ENCODE results near the gene NABP2.

Gene NABP2

DNA sequence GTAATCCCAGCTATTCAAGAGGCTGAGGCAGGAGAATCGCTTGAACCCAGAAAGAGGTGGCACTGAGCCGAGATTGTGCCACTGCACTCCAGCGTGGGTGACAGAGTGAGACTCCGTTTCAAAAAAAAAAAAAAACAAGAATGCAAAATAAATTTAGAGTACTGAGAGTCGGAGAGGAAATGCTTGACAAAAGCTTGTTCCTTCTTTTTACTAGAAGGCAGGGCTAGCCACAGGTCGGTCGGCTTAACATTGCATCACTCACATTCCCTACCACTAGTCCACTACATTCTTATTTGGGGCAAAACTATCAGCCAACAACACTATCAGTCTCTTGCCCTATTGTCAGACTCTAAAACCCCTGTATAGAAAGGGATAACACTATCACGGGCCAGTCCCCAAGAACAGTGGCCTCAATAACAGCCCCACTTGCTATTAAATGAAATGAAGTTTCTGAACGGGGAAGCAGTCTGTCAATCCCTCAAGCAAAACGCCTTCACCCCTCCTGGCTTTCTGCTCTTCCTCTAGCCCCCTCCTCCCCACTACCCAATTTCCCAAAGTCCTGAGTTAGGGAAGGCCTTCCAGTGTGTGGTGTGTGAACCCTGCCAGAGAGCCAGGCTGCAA lies 3.4 kb upstream of the NABP2 start:
- peak overlapping the region; percentile 88 for H3K4me3 ChIP-seq (ENCODE audit: low read length)
- peak overlapping the region; percentile 98 for H3K27ac ChIP-seq (ENCODE audit: low read depth, low read length)
- no peaks in the 10 kb centered on the region for H3K27me3 ChIP-seq (ENCODE audit: control insufficient read depth, insufficient read depth, low read length)
- peak overlapping the region; percentile 68 for H3K9ac ChIP-seq (ENCODE audit: low read length)
- H3K36me3 ChIP-seq (ENCODE audit: control insufficient read depth, insufficient read depth, low read length): no peaks in the 10 kb centered on the region
- peaks cover 20% of the 10 kb centered on the region for H3K4me1 ChIP-seq (ENCODE audit: control insufficient read depth, insufficient read depth, low read length)

GRCh38 chr12:56221232-56221756 lies 2.8 kb upstream of the NABP2 start:
- H3K27me3 ChIP-seq (ENCODE audit: control insufficient read depth, insufficient read depth, low read length): no peaks in the 10 kb centered on the region
- peak overlapping the region; percentile 98 for H3K27ac ChIP-seq (ENCODE audit: low read depth, low read length)
- H3K4me1 ChIP-seq (ENCODE audit: control insufficient read depth, insufficient read depth, low read length): peaks cover 20% of the 10 kb centered on the region
- peak overlapping the region; percentile 68 for H3K9ac ChIP-seq (ENCODE audit: low read length)
- peak overlapping the region; percentile 88 for H3K4me3 ChIP-seq (ENCODE audit: low read length)
- no peaks in the 10 kb centered on the region for H3K36me3 ChIP-seq (ENCODE audit: control insufficient read depth, insufficient read depth, low read length)

- Histone ChIP-seq H3K4me1 (ENCODE audit: control insufficient read depth, insufficient read depth, low read length) (peaks cover 20% of the 10 kb centered on the region), H3K27me3 (ENCODE audit: control insufficient read depth, insufficient read depth, low read length) (no peaks in the 10 kb centered on the region), H3K27ac (ENCODE audit: low read depth, low read length) (peak within 1 kb of the TSS; percentile 98), H3K36me3 (ENCODE audit: control insufficient read depth, insufficient read depth, low read length) (no peaks in the 10 kb centered on the region), H3K9ac (ENCODE audit: low read length) (peak within 1 kb of the TSS; percentile 68), H3K4me3 (ENCODE audit: low read length) (peak within 1 kb of the TSS; percentile 88)
Measured at GRCh38 chr12:56221757-56222530, 2.2 kb upstream of the NABP2 start, which contains the start of gene RNF41. TSS of gene RNF41 (minus strand) at chr12:56221922. CDS start at chr12:56214047, 7,875 bp downstream.

DNA sequence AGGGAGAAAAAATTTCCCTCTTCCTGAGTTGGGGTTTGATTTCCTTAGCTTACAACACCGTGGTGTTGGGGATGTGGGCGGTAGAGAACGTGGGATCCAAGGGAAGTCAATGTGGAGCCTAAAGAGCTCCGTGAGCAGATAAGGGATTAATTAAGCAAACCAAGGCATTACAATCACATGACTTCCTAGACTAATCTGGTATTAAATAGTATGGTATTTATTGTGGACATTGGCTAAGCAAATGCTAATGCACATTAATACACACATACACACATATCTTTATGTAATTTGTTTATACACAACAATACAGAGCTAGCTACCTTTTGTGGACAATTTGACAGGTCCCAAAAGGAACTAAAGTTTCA lies 1.6 kb upstream of the NABP2 start:
- H3K27me3 ChIP-seq (ENCODE audit: control insufficient read depth, insufficient read depth, low read length): no peaks in the 10 kb centered on the region
- H3K4me3 ChIP-seq (ENCODE audit: low read length): peak overlapping the region; percentile 88
- H3K36me3 ChIP-seq (ENCODE audit: control insufficient read depth, insufficient read depth, low read length): no peaks in the 10 kb centered on the region
- H3K27ac ChIP-seq (ENCODE audit: low read depth, low read length): peak overlapping the region; percentile 98
- H3K9ac ChIP-seq (ENCODE audit: low read length): peak overlapping the region; percentile 61
- H3K4me1 ChIP-seq (ENCODE audit: control insufficient read depth, insufficient read depth, low read length): peaks cover 20% of the 10 kb centered on the region

- Histone ChIP-seq H3K27ac (ENCODE audit: low read depth, low read length) (peak overlapping the region; percentile 83), H3K36me3 (ENCODE audit: control insufficient read depth, insufficient read depth, low read length) (no peaks in the 10 kb centered on the region), H3K4me1 (ENCODE audit: control insufficient read depth, insufficient read depth, low read length) (peaks cover 20% of the 10 kb centered on the region), H3K4me3 (ENCODE audit: low read length) (peak overlapping the region; percentile 72), H3K27me3 (ENCODE audit: control insufficient read depth, insufficient read depth, low read length) (no peaks in the 10 kb centered on the region), H3K9ac (ENCODE audit: low read length) (peak overlapping the region; percentile 24)
Measured at GRCh38 chr12:56223571-56224101, 506 bp upstream of the NABP2 start.

GRCh38 chr12:56224954-56225353 lies 812 bp downstream of the NABP2 start:
- H3K27me3 ChIP-seq (ENCODE audit: control insufficient read depth, insufficient read depth, low read length): no peaks in the 10 kb centered on the region
- H3K36me3 ChIP-seq (ENCODE audit: control insufficient read depth, insufficient read depth, low read length): no peaks in the 10 kb centered on the region
- peak overlapping the region; percentile 92 for H3K9ac ChIP-seq (ENCODE audit: low read length)
- peak overlapping the region; percentile 59 for H3K4me3 ChIP-seq (ENCODE audit: low read length)
- H3K27ac ChIP-seq (ENCODE audit: low read depth, low read length): peak overlapping the region; percentile 68
- H3K4me1 ChIP-seq (ENCODE audit: control insufficient read depth, insufficient read depth, low read length): peaks cover 20% of the 10 kb centered on the region

- Histone ChIP-seq H3K4me3 (ENCODE audit: low read length) (no peak overlapping the region), H3K27me3 (ENCODE audit: control insufficient read depth, insufficient read depth, low read length) (no peaks in the 10 kb centered on the region), H3K4me1 (ENCODE audit: control insufficient read depth, insufficient read depth, low read length) (no peaks in the 10 kb centered on the region), H3K27ac (ENCODE audit: low read depth, low read length) (no peak overlapping the region), H3K36me3 (ENCODE audit: control insufficient read depth, insufficient read depth, low read length) (no peaks in the 10 kb centered on the region), H3K9ac (ENCODE audit: low read length) (no peak overlapping the region)
Measured at GRCh38 chr12:56229082-56229481, 4.9 kb downstream of the NABP2 start.

DNA sequence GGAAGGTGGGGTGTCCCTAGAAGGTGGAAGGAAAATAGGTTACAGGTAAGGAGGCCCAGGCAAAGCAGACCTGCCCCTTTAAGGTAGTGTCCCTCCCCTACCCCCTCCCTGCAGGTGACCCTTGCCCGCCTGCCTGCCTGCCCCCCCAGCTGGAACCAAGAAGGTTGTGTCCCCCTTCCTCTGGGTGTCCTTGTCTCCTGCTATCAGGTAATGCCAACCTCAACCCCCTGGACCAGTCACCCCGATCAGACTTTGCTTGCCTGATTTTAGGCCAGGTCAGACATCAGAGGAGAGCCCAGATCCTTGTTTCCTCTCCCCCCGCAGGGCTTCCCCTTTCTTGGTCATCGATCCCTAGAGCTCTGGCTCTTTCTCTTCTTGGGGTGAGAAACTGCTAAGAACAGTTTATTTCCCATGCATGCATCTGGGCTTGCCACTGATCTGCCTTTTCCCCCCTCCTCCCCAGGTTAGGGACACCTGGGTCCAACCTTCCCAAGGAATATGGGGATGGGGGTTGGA lies 5.8 kb downstream of the NABP2 start, which contains the start of gene SLC39A5:
TSS of gene SLC39A5 (plus strand) at position 136 of the 516 bp plus-strand sequence. CDS start 1,224 bp downstream, outside the sequence.
- Histone ChIP-seq H3K36me3 (ENCODE audit: control insufficient read depth, insufficient read depth, low read length) (no peaks in the 10 kb centered on the region), H3K27ac (ENCODE audit: low read depth, low read length) (no peak within 1 kb of the TSS), H3K9ac (ENCODE audit: low read length) (no peak within 1 kb of the TSS), H3K4me1 (ENCODE audit: control insufficient read depth, insufficient read depth, low read length) (no peaks in the 10 kb centered on the region), H3K4me3 (ENCODE audit: low read length) (peak within 1 kb of the TSS; percentile 63), H3K27me3 (ENCODE audit: control insufficient read depth, insufficient read depth, low read length) (no peaks in the 10 kb centered on the region)

DNA sequence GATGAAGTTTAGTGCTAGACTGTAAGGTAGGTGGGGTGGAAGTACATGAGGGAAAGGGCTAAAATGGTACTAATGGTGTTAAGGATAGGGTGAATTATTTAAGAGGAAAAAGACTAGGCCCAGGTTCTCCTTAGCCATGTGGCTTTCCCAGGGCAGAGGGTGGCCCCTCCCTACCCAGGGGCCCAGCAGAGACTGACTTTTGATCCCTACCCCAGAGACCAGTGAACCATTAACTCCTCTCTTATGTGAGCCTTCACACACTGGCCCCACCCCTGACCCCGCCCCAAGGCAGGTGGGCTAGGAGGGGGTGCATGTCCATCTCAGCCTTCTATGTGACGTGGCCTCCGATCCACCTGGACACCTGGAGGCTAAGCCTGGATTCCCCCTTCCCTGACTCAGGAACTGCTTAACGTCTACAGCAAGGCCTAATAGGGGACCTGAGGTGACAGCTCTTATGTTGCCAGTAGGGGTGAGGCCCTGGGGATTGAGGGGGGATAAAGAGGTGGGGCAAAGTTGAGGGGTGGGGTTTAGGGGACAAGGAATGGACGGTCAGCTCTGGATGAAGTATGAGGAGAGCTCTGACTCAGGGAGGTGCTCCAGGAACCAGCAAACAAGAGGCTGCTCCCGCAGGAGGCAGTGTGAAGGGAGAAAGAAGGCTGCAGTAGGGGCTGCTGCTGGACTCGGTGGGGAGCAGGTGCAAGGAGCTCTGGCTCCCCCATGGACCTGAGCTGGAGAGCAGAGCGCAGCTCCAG lies 6.5 kb downstream of the NABP2 start:
- no peak overlapping the region for H3K9ac ChIP-seq (ENCODE audit: low read length)
- no peak overlapping the region for H3K27ac ChIP-seq (ENCODE audit: low read depth, low read length)
- no peaks in the 10 kb centered on the region for H3K36me3 ChIP-seq (ENCODE audit: control insufficient read depth, insufficient read depth, low read length)
- peak overlapping the region; percentile 63 for H3K4me3 ChIP-seq (ENCODE audit: low read length)
- H3K27me3 ChIP-seq (ENCODE audit: control insufficient read depth, insufficient read depth, low read length): no peaks in the 10 kb centered on the region
- H3K4me1 ChIP-seq (ENCODE audit: control insufficient read depth, insufficient read depth, low read length): no peaks in the 10 kb centered on the region

- H3K9ac ChIP-seq (ENCODE audit: low read length): no peak overlapping the region
- no peaks in the 10 kb centered on the region for H3K4me1 ChIP-seq (ENCODE audit: control insufficient read depth, insufficient read depth, low read length)
- H3K4me3 ChIP-seq (ENCODE audit: low read length): peak overlapping the region; percentile 63
- no peak overlapping the region for H3K27ac ChIP-seq (ENCODE audit: low read depth, low read length)
- H3K36me3 ChIP-seq (ENCODE audit: control insufficient read depth, insufficient read depth, low read length): no peaks in the 10 kb centered on the region
- H3K27me3 ChIP-seq (ENCODE audit: control insufficient read depth, insufficient read depth, low read length): no peaks in the 10 kb centered on the region
Measured at GRCh38 chr12:56231184-56231582, 7.0 kb downstream of the NABP2 start.

DNA sequence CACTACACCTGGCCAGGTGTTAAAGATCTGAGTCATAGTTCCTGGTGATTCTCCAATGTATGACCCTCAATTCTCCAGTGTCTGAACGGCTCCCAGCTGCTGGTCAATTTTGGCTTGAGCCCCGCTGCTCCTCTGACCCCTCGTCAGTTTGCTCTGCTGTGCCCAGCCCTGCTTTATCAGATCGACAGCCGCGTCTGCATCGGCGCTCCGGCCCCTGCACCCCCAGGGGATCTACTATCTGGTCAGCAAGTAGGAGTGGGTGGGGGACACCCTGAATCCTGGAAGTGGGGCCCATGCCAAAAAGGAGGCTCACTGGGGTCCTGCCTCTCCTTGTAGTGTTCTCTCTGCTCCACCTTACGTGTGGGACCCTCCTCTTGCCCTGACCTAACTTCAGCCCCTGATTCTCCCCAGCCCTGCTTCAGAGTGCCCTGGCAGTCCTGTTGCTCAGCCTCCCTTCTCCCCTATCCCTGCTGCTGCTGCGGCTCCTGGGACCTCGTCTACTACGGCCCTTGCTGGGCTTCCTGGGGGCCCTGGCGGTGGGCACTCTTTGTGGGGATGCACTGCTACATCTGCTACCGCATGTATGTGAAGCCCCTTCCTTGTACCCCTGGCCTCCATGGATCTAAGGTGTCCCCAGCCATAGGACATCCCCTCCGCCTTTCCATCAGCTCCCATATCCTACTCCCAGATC lies 10.7 kb downstream of the NABP2 start:
- H3K36me3 ChIP-seq (ENCODE audit: control insufficient read depth, insufficient read depth, low read length): peaks cover 14% of the 10 kb centered on the region
- H3K27ac ChIP-seq (ENCODE audit: low read depth, low read length): no peak overlapping the region
- H3K4me1 ChIP-seq (ENCODE audit: control insufficient read depth, insufficient read depth, low read length): no peaks in the 10 kb centered on the region
- H3K27me3 ChIP-seq (ENCODE audit: control insufficient read depth, insufficient read depth, low read length): no peaks in the 10 kb centered on the region
- no peak overlapping the region for H3K4me3 ChIP-seq (ENCODE audit: low read length)
- no peak overlapping the region for H3K9ac ChIP-seq (ENCODE audit: low read length)
